HepG2 (cell line): Measurements from ENCODE around the gene PLD1. TPM values are rescaled to one million over a fixed set of nuclear protein-coding genes. Genes with fewer than 3 reads are reported as not detected.

Experiments used
- ADNP ChIP-seq: sonication (generic); formaldehyde crosslinking; IDR thresholded peaks from 2 replicates; pipeline ENCODE4 v1.4.0; 2020; ENCODE audit warnings: missing genetic modification reagents
- HNF1A ChIP-seq, 2 experiments: sonication (generic) in 1 of 2; formaldehyde crosslinking in 1 of 2; IDR thresholded peaks; 2 replicates each; pipeline versions ENCODE4 v1.4.0 to v1.6.1; 2016 to 2020; ENCODE audit warnings: borderline replicate concordance in 1 of 2, low read depth in 1 of 2, mild to moderate bottlenecking in 1 of 2, missing genetic modification reagents in 1 of 2
- MED1 ChIP-seq: sonication (generic); formaldehyde crosslinking; IDR thresholded peaks from 2 replicates; pipeline ENCODE4 v1.4.0; 2020; ENCODE audit warnings: missing genetic modification reagents
- NFE2 ChIP-seq: sonication (generic); formaldehyde crosslinking; IDR thresholded peaks from 2 replicates; pipeline ENCODE4 v1.4.0; 2020; ENCODE audit warnings: missing genetic modification reagents
- NFIB ChIP-seq: sonication (generic); formaldehyde crosslinking; IDR thresholded peaks from 2 replicates; pipeline ENCODE4 v1.9.0; 2021; ENCODE audit warnings: missing genetic modification reagents, mild to moderate bottlenecking, borderline replicate concordance
- NKX3-1 ChIP-seq: sonication (generic); formaldehyde crosslinking; IDR thresholded peaks from 2 replicates; pipeline ENCODE4 v1.5.0; 2020; ENCODE audit warnings: missing genetic modification reagents
- SALL2 ChIP-seq: sonication (generic); formaldehyde crosslinking; IDR thresholded peaks from 2 replicates; pipeline ENCODE4 v1.8.1; 2023; ENCODE audit warnings: mild to moderate bottlenecking, missing genetic modification reagents, inconsistent platforms
- SMAD3 ChIP-seq: sonication (generic); formaldehyde crosslinking; IDR thresholded peaks from 2 replicates; pipeline ENCODE4 v1.4.0; 2020; ENCODE audit warnings: missing genetic modification reagents
- THAP8 ChIP-seq: sonication (generic); formaldehyde crosslinking; IDR thresholded peaks from 2 replicates; pipeline ENCODE4 v1.5.1; 2020; ENCODE audit warnings: missing genetic modification reagents, mild to moderate bottlenecking, borderline replicate concordance
- XBP1 ChIP-seq: sonication (generic); formaldehyde crosslinking; IDR thresholded peaks from 2 replicates; pipeline ENCODE4 v1.5.0; 2020; ENCODE audit warnings: missing genetic modification reagents
- ZHX1 ChIP-seq: sonication (generic); formaldehyde crosslinking; IDR thresholded peaks from 2 replicates; pipeline ENCODE4 v1.8.1; 2022; ENCODE audit warnings: low read depth, mild to moderate bottlenecking, missing genetic modification reagents
- ZIK1 ChIP-seq: sonication (generic); formaldehyde crosslinking; IDR thresholded peaks from 2 replicates; pipeline ENCODE4 v1.5.0; 2020; ENCODE audit warnings: mild to moderate bottlenecking, low read depth, missing genetic modification reagents, borderline replicate concordance
- ZNF180 ChIP-seq: sonication (generic); formaldehyde crosslinking; IDR thresholded peaks from 2 replicates; pipeline ENCODE4 v1.4.0; 2020; ENCODE audit warnings: low read depth, missing genetic modification reagents, borderline replicate concordance
- ZNF275 ChIP-seq: sonication (generic); formaldehyde crosslinking; IDR thresholded peaks from 2 replicates; pipeline ENCODE4 v1.8.0; 2022; ENCODE audit warnings: missing genetic modification reagents, mild to moderate bottlenecking, inconsistent platforms, borderline replicate concordance
- ZNF383 ChIP-seq: sonication (generic); formaldehyde crosslinking; IDR thresholded peaks from 2 replicates; pipeline ENCODE4 v1.4.0; 2020; ENCODE audit warnings: missing genetic modification reagents, mild to moderate bottlenecking, borderline replicate concordance
- ZNF558 ChIP-seq: sonication (generic); formaldehyde crosslinking; IDR thresholded peaks from 2 replicates; pipeline ENCODE4 v1.9.0; 2022; ENCODE audit warnings: mild to moderate bottlenecking, missing genetic modification reagents, borderline replicate concordance
- ZNF577 ChIP-seq: sonication (generic); formaldehyde crosslinking; IDR thresholded peaks from 2 replicates; pipeline ENCODE4 v1.4.0; 2020; ENCODE audit warnings: mild to moderate bottlenecking, low read depth, missing genetic modification reagents, borderline replicate concordance
- ZNF709 ChIP-seq: sonication (generic); formaldehyde crosslinking; IDR thresholded peaks from 2 replicates; pipeline ENCODE4 v1.5.0; 2020; ENCODE audit warnings: mild to moderate bottlenecking, missing genetic modification reagents
- ZNF775 ChIP-seq: sonication (generic); formaldehyde crosslinking; IDR thresholded peaks from 2 replicates; pipeline ENCODE4 v1.4.0; 2020; ENCODE audit warnings: missing genetic modification reagents, mild to moderate bottlenecking, moderate library complexity, borderline replicate concordance
- polyA plus RNA-seq, 8 experiments: library from polyadenylated mRNA; depleted of rRNA in 3 of 8; stranded (reverse) in 7 of 8; unstranded in 1 of 8; fragments of >200 nt; fragmentation: Illumina TruSeq in 4 of 8; extraction: Trizol in 4 of 8; gene quantifications; 2 replicates each; pipeline versions ENCODE4 v1.2.1 to v1.2.3, GENCODE V29; 2011 to 2016; ENCODE audit warnings: low read depth in 4 of 8, missing spikeins in 1 of 8, mixed read lengths in 1 of 8; ENCODE audit not compliant: insufficient read depth in 1 of 8
- total RNA-seq, 5 experiments: library from RNA; depleted of rRNA; stranded (reverse); fragments of >200 nt; fragmentation: Illumina TruSeq; extraction: Trizol; gene quantifications; 2 replicates each; pipeline ENCODE4 v1.2.3, GENCODE V29; 2016; ENCODE audit warnings: low read depth in 1 of 5

Gene PLD1
- total and polyA plus RNA-seq, 2 of the 13 experiments (the other 11 are each of a cell fraction or from before 2014, with no cell fraction given): 27.1 to 59.4 TPM

DNA sequence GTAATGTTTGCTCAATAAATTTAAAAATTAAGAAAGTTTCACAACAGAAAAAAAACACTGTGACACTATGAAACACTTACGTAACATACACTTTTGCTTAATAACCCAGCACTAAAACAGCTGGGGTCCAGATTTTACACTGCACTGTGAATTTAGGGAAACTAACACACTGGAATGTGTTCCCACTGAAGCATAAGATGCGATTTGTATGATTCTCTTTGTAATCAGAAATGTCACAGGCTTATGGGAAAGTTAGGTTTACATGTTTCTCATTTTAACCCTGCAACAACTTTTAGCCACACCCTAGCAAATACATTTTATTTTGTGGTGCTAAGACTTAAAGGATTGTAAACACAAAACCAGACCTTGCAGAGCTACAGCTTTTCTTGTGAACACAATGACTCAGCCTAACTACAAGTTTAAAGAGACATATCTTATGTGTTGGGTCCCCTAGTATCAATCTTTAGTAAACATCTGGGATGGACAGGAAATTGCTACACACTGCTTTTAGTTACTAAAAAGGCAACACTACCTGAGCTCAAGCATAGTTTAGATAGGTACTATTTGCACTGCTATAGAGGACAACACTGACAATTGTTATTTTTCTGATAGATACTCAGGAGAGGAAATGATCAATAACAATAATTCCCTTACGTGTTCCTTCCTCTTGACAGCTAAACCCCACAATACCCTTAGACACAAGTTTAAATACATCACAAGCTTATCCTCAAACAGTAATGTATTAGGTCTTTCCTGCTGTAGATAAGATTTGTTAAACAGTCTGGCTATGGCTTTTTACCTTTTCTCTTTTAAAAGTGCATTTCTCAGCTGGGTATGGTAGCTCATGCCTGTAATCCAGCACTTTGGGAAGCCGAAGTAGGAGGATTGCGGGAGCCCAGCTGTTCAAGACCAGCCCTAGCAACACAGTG, 3.8 kb downstream of the PLD1 start (continued):
- TF ChIP-seq HNF1A (IDR thresholded peaks at IDR 0.05; ENCODE audit: low read depth): peak; percentile 81
- peak; percentile 92; the same call in 1 of the 2 replicates for TF ChIP-seq HNF1A (CRISPR knock-in tag; IDR thresholded peaks at IDR 0.05; ENCODE audit: borderline replicate concordance)
- no peak for TF ChIP-seq NFIB (CRISPR knock-in tag)
- TF ChIP-seq XBP1 (CRISPR knock-in tag): no peak
- no peak for TF ChIP-seq ZIK1 (CRISPR knock-in tag)
- peak; percentile 81 for TF ChIP-seq SMAD3
- TF ChIP-seq ZNF275 (CRISPR knock-in tag): no peak; the same call in 1 of the 2 replicates
- no peak for TF ChIP-seq ZNF775 (CRISPR knock-in tag)
- no peak for TF ChIP-seq ZNF180 (CRISPR knock-in tag)
- no peak for TF ChIP-seq ADNP (CRISPR knock-in tag)
- TF ChIP-seq ZNF558: no peak; the same call in 1 of the 2 replicates
- TF ChIP-seq NFE2 (CRISPR knock-in tag): peak; percentile 88
- no peak for TF ChIP-seq ZNF709 (CRISPR knock-in tag)
- peak; percentile 100 for TF ChIP-seq MED1 (CRISPR knock-in tag)
- TF ChIP-seq SALL2: no peak
- TF ChIP-seq ZNF577: no peak
- TF ChIP-seq NKX3-1 (CRISPR knock-in tag): peak; percentile 91; the same call in 1 of the 2 replicates
- no peak for TF ChIP-seq THAP8 (CRISPR knock-in tag)
- TF ChIP-seq ZHX1 (CRISPR knock-in tag): no peak
- no peak for TF ChIP-seq ZNF383 (CRISPR knock-in tag)
